D721Med (cell line): ENCODE measurements around the gene RAB25.
A peak's percentile ranks its signal among the peaks of the same experiment; 100 is the strongest.

Experiments
- DNase-seq: peaks from one replicate; pipeline ENCODE4 v3.0.0; 2011; ENCODE audit warnings: low spot score; ENCODE audit not compliant: insufficient read length
- FAIRE-seq: peaks from 2 replicates; lab custom pipeline; 2011; peaks lifted over from hg19 to GRCh38; lab: Jason Lieb, UNC
- CTCF ChIP-seq: IDR thresholded peaks from 2 replicates; pipeline ENCODE4 v1.5.1; 2012; ENCODE audit warnings: mild to moderate bottlenecking, control low read depth; ENCODE audit not compliant: insufficient read depth; ENCODE audit errors: missing control alignments

RAB25 gene

GRCh38 chr1:156108664-156109241 lies 47.8 kb downstream of the RAB25 start:
- DNase-seq (no peak), FAIRE-seq (no peak)
- TF ChIP-seq CTCF: no peak

- DNase-seq (no peak), FAIRE-seq (no peak)
- TF ChIP-seq CTCF: no peak
Measured at GRCh38 chr1:156110252-156110651, 49.3 kb downstream of the RAB25 start.

GRCh38 chr1:156111355-156111962 lies 50.5 kb downstream of the RAB25 start:
- TF ChIP-seq CTCF: no peak
- FAIRE-seq (no peak), DNase-seq (no peak)

GRCh38 chr1:156112276-156113137 lies 51.5 kb downstream of the RAB25 start:
- no peak for FAIRE-seq
- TF ChIP-seq CTCF: no peak
- no peak for DNase-seq

GRCh38 chr1:156113282-156113950 lies 52.5 kb downstream of the RAB25 start:
- FAIRE-seq (no peak), DNase-seq (no peak)
- no peak for TF ChIP-seq CTCF

GRCh38 chr1:156114101-156114918 lies 53.4 kb downstream of the RAB25 start, which contains the start of gene LMNA:
Gene LMNA (plus strand): TSS chr1:156114711. CDS start chr1:156114919, 208 bp downstream.
- DNase-seq (peak; percentile 92), FAIRE-seq (no peak)
- no peak for TF ChIP-seq CTCF
